OCI-LY3 (cell line): ENCODE data around the gene SLC35G2.

Experiments
- EZH2phosphoT487 ChIP-seq: fragments of 200-600 bp; shearing (Covaris generic); IDR thresholded peaks from 2 replicates; pipeline ENCODE4 v1.6.1; 2018; ENCODE audit warnings: antibody characterized with exemption, mixed run types, low read depth
- TF ChIP-seq, protein P1 (sequence below): fragments of 200-600, 300-600 bp; sonication (generic); IDR thresholded peaks from 2 replicates; pipeline ENCODE4 v1.5.1; 2014; ENCODE audit warnings: antibody characterized with exemption, low read length, low read depth

- TF ChIP-seq, protein P1, sequence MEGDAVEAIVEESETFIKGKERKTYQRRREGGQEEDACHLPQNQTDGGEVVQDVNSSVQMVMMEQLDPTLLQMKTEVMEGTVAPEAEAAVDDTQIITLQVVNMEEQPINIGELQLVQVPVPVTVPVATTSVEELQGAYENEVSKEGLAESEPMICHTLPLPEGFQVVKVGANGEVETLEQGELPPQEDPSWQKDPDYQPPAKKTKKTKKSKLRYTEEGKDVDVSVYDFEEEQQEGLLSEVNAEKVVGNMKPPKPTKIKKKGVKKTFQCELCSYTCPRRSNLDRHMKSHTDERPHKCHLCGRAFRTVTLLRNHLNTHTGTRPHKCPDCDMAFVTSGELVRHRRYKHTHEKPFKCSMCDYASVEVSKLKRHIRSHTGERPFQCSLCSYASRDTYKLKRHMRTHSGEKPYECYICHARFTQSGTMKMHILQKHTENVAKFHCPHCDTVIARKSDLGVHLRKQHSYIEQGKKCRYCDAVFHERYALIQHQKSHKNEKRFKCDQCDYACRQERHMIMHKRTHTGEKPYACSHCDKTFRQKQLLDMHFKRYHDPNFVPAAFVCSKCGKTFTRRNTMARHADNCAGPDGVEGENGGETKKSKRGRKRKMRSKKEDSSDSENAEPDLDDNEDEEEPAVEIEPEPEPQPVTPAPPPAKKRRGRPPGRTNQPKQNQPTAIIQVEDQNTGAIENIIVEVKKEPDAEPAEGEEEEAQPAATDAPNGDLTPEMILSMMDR: no peak
- no peak for TF ChIP-seq EZH2phosphoT487
Observed at GRCh38 chr3:136835089-136835812, 16.3 kb downstream of the SLC35G2 start.
